Activated effector memory CD4-positive, alpha-beta T cell treated with Interleukin-2 at 50 U/mL for 16 hours (primary cell): Measurements from ENCODE around the gene UCN3.
"Not testable (repeated sequence)": the region's sequence is repeated elsewhere in the genome, so short reads cannot be mapped to it uniquely, and the experiment has no call there.

Experiments used
- DNase-seq: peaks from one replicate; pipeline ENCODE4 v3.0.0-alpha.2; 2020

The UCN3 gene

GRCh38 chr10:5369362-5370158, 4.8 kb downstream of the UCN3 start:
- DNase-seq: no peak

GRCh38 chr10:5370493-5371352, 6.0 kb downstream of the UCN3 start:
- DNase-seq: no peak

GRCh38 chr10:5373307-5373706, 8.5 kb downstream of the UCN3 start:
- no peak for DNase-seq

GRCh38 chr10:5373891-5374611, 9.3 kb downstream of the UCN3 start:
- no peak for DNase-seq

- no peak for DNase-seq
These were observed 11.7 kb downstream of the UCN3 start for GRCh38 chr10:5376450-5376849.

GRCh38 chr10:5379202-5379601, 14.4 kb downstream of the UCN3 start:
- DNase-seq: not testable (repeated sequence)

GRCh38 chr10:5380395-5380794, 15.6 kb downstream of the UCN3 start:
- DNase-seq: not testable (repeated sequence)

GRCh38 chr10:5381187-5381586, 16.4 kb downstream of the UCN3 start:
- no peak for DNase-seq

- DNase-seq: no peak
These were observed 20.5 kb downstream of the UCN3 start for GRCh38 chr10:5385224-5385623.

GRCh38 chr10:5387169-5387568, 22.4 kb downstream of the UCN3 start:
- no peak for DNase-seq

- no peak for DNase-seq
These were observed 25.9 kb downstream of the UCN3 start for GRCh38 chr10:5390607-5391205.

GRCh38 chr10:5391790-5392189, 27.0 kb downstream of the UCN3 start:
- DNase-seq: no peak

- DNase-seq: no peak
These were observed 28.8 kb downstream of the UCN3 start for GRCh38 chr10:5393529-5393928.

GRCh38 chr10:5395168-5395567, 30.4 kb downstream of the UCN3 start:
- DNase-seq: no peak

- no peak for DNase-seq
These were observed 32.0 kb downstream of the UCN3 start for GRCh38 chr10:5396556-5397300.

GRCh38 chr10:5399332-5399731, 34.6 kb downstream of the UCN3 start:
- DNase-seq: no peak

GRCh38 chr10:5400468-5401240, 35.9 kb downstream of the UCN3 start:
- no peak for DNase-seq

GRCh38 chr10:5402798-5403197, 38.0 kb downstream of the UCN3 start:
- no peak for DNase-seq

- no peak for DNase-seq
These were observed 39.7 kb downstream of the UCN3 start, which contains the start of gene TUBAL3 for GRCh38 chr10:5404208-5405041. Gene TUBAL3, minus strand, starts transcription at chr10:5404828. Its CDS starts 36 bp downstream, at chr10:5404792.

GRCh38 chr10:5406918-5407317, 42.2 kb downstream of the UCN3 start:
- DNase-seq: no peak
